RWPE2 (cell line): ENCODE data around the gene CCDC38.

Experiments used
- ATAC-seq: fragments of 200-7000 bp; cut with Tn5 transposase; 3 replicates; pipeline ENCODE4 v1.9.1; 2021; ENCODE audit warnings: low read depth
- DNase-seq: peaks from one replicate; pipeline ENCODE4 v3.0.0-alpha.2; 2020; ENCODE audit warnings: low spot score
- H3K27ac ChIP-seq: fragments of 450-650 bp; 2 replicates; pipeline ENCODE4 v1.5.1; 2017; ENCODE audit warnings: mild to moderate bottlenecking; ENCODE audit not compliant: poor library complexity, severe bottlenecking
- H3K27me3 ChIP-seq: fragments of 250-450 bp; sonication (Bioruptor Pico); 2 replicates; pipeline ENCODE4 v1.5.1; 2021; ENCODE audit warnings: mild to moderate bottlenecking, moderate library complexity; ENCODE audit not compliant: insufficient read depth, poor library complexity, severe bottlenecking
- H3K36me3 ChIP-seq: fragments of 250-450 bp; sonication (Bioruptor Pico); 2 replicates; pipeline ENCODE4 v1.5.1; 2020; ENCODE audit warnings: low read depth, mild to moderate bottlenecking, moderate library complexity
- H3K4me1 ChIP-seq: fragments of 250-450 bp; sonication (Bioruptor Pico); 2 replicates; pipeline ENCODE4 v1.5.1; 2021; ENCODE audit warnings: mild to moderate bottlenecking, moderate library complexity; ENCODE audit not compliant: insufficient read depth, poor library complexity, severe bottlenecking
- H3K4me3 ChIP-seq: fragments of 250-450 bp; sonication (Bioruptor Pico); 2 replicates; pipeline ENCODE4 v1.5.1; 2021; ENCODE audit warnings: mild to moderate bottlenecking, moderate library complexity; ENCODE audit not compliant: severe bottlenecking
- H3K9me3 ChIP-seq: fragments of 250-450 bp; sonication (Bioruptor Pico); 2 replicates; pipeline ENCODE4 v1.5.1; 2021; ENCODE audit warnings: mild to moderate bottlenecking, moderate library complexity; ENCODE audit not compliant: severe bottlenecking
- CTCF ChIP-seq: fragments of 450-650 bp; IDR thresholded peaks from one replicate; pipeline ENCODE4 v1.5.1; 2017; ENCODE audit warnings: mild to moderate bottlenecking, moderate library complexity; ENCODE audit not compliant: poor library complexity, severe bottlenecking

CCDC38 gene

GRCh38 chr12:95881331-95881955 is 61.0 kb downstream of the CCDC38 start:
- ATAC-seq (no peak), DNase-seq (no peak)
- no peak for TF ChIP-seq CTCF
- no peaks in the 10 kb centered on the region for H3K36me3 ChIP-seq
- H3K4me1 ChIP-seq, result no peaks in the 10 kb centered on the region
- no peaks in the 10 kb centered on the region for H3K27me3 ChIP-seq
- H3K9me3 ChIP-seq, result no peaks in the 10 kb centered on the region
- no peak overlapping the region for H3K4me3 ChIP-seq
- H3K27ac ChIP-seq, result no peak overlapping the region

- DNase-seq, result no peak
Measured at GRCh38 chr12:95880895-95881294, 61.5 kb downstream of the CCDC38 start.

GRCh38 chr12:95877622-95878021 is 64.8 kb downstream of the CCDC38 start:
- ATAC-seq (no peak), DNase-seq (no peak)
- Histone ChIP-seq H3K4me3 (no peak overlapping the region), H3K27me3 (no peaks in the 10 kb centered on the region), H3K27ac (no peak overlapping the region), H3K9me3 (no peaks in the 10 kb centered on the region), H3K36me3 (no peaks in the 10 kb centered on the region), H3K4me1 (no peaks in the 10 kb centered on the region)
- no peak for TF ChIP-seq CTCF

More at GRCh38 chr12:95880895-95881294, 61.5 kb downstream of the CCDC38 start:
- no peaks in the 10 kb centered on the region for H3K36me3 ChIP-seq
- ATAC-seq, result no peak
- H3K27me3 ChIP-seq, result no peaks in the 10 kb centered on the region
- no peak for TF ChIP-seq CTCF
- no peaks in the 10 kb centered on the region for H3K4me1 ChIP-seq
- no peaks in the 10 kb centered on the region for H3K9me3 ChIP-seq
- H3K4me3 ChIP-seq, result no peak overlapping the region
- no peak overlapping the region for H3K27ac ChIP-seq

- DNase-seq, result no peak
- H3K4me1 ChIP-seq, result no peaks in the 10 kb centered on the region
- no peak for ATAC-seq
- H3K4me3 ChIP-seq, result no peak overlapping the region
- TF ChIP-seq CTCF, result no peak
- H3K36me3 ChIP-seq, result peaks cover 7% of the 10 kb centered on the region
- H3K27me3 ChIP-seq, result no peaks in the 10 kb centered on the region
- H3K27ac ChIP-seq, result no peak overlapping the region
- H3K9me3 ChIP-seq, result no peaks in the 10 kb centered on the region
Measured at GRCh38 chr12:95874452-95874851, 68.0 kb downstream of the CCDC38 start.

- Histone ChIP-seq H3K36me3 (peaks cover 43% of the 10 kb centered on the region), H3K4me1 (no peaks in the 10 kb centered on the region), H3K9me3 (no peaks in the 10 kb centered on the region), H3K4me3 (no peak overlapping the region), H3K27ac (no peak overlapping the region), H3K27me3 (no peaks in the 10 kb centered on the region)
- TF ChIP-seq CTCF, result no peak
- DNase-seq (no peak), ATAC-seq (no peak)
Measured at GRCh38 chr12:95870897-95871296, 71.5 kb downstream of the CCDC38 start.
